Epithelial cell of prostate (primary cell): ENCODE measurements around the gene TMEM266.

ENCODE experiments used
- DNase-seq: peaks from one replicate; pipeline ENCODE4 v3.0.0-alpha.2; 2011; ENCODE audit warnings: low read depth, low spot score
- H3K27ac ChIP-seq: fragments of 450-650 bp; 2 replicates; pipeline ENCODE4 v1.5.1; 2017; ENCODE audit warnings: mild to moderate bottlenecking

TMEM266 gene

GRCh38 chr15:76177491-76178040, 117.8 kb downstream of the TMEM266 start:
- H3K27ac ChIP-seq, result peak overlapping the region; percentile 52
- DNase-seq, result peak; percentile 62

GRCh38 chr15:76178296-76179000, 118.7 kb downstream of the TMEM266 start:
- no peak for DNase-seq
- peak overlapping the region; percentile 52 for H3K27ac ChIP-seq

- H3K27ac ChIP-seq, result no peak overlapping the region
- DNase-seq, result no peak
Measured at GRCh38 chr15:76179023-76179422, 119.2 kb downstream of the TMEM266 start.

- DNase-seq, result no peak
- H3K27ac ChIP-seq, result no peak overlapping the region
Measured at GRCh38 chr15:76180321-76180720, 120.5 kb downstream of the TMEM266 start.

GRCh38 chr15:76181705-76182107, 121.9 kb downstream of the TMEM266 start:
- H3K27ac ChIP-seq, result no peak overlapping the region
- DNase-seq, result no peak

GRCh38 chr15:76183930-76184649, 124.3 kb downstream of the TMEM266 start:
- H3K27ac ChIP-seq, result no peak overlapping the region
- DNase-seq, result no peak

GRCh38 chr15:76184650-76185035, 124.9 kb downstream of the TMEM266 start:
- DNase-seq, result no peak
- H3K27ac ChIP-seq, result no peak overlapping the region

- H3K27ac ChIP-seq, result no peak overlapping the region
- DNase-seq, result no peak
Measured at GRCh38 chr15:76185716-76186115, 125.9 kb downstream of the TMEM266 start.

- no peak for DNase-seq
- H3K27ac ChIP-seq, result no peak overlapping the region
Measured at GRCh38 chr15:76187163-76187562, 127.4 kb downstream of the TMEM266 start.

GRCh38 chr15:76189106-76189505, 129.3 kb downstream of the TMEM266 start:
- DNase-seq, result no peak
- H3K27ac ChIP-seq, result no peak overlapping the region

GRCh38 chr15:76190070-76190564, 130.3 kb downstream of the TMEM266 start:
- no peak overlapping the region for H3K27ac ChIP-seq
- no peak for DNase-seq

- no peak for DNase-seq
- H3K27ac ChIP-seq, result no peak overlapping the region
Measured at GRCh38 chr15:76190751-76191538, 131.2 kb downstream of the TMEM266 start.

- H3K27ac ChIP-seq, result no peak overlapping the region
- DNase-seq, result no peak
Measured at GRCh38 chr15:76191539-76192244, 131.9 kb downstream of the TMEM266 start.

GRCh38 chr15:76192715-76193114, 132.9 kb downstream of the TMEM266 start:
- no peak for DNase-seq
- H3K27ac ChIP-seq, result no peak overlapping the region

GRCh38 chr15:76193934-76194333, 134.1 kb downstream of the TMEM266 start:
- no peak overlapping the region for H3K27ac ChIP-seq
- DNase-seq, result no peak

- no peak for DNase-seq
- H3K27ac ChIP-seq, result peak overlapping the region; percentile 80
Measured at GRCh38 chr15:76195506-76196268, 135.9 kb downstream of the TMEM266 start.

- DNase-seq, result peak; percentile 69
- H3K27ac ChIP-seq, result peak overlapping the region; percentile 80
Measured at GRCh38 chr15:76196269-76197231, 136.8 kb downstream of the TMEM266 start.
